Measurements from ENCODE around the gene GATM.
"Not testable (repeated sequence)": the region's sequence is repeated elsewhere in the genome, so short reads cannot be mapped to it uniquely, and the experiment has no call there.

The GATM gene

GRCh38 chr15:45314117-45314516 lies 64.2 kb downstream of the GATM start:
- in situ Hi-C loops (cut with HindIII; ENCODE audit: low sequenced_read_pairs), result not testable (repeated sequence)
